Measurements from ENCODE around the gene ANKZF1.

DNA sequence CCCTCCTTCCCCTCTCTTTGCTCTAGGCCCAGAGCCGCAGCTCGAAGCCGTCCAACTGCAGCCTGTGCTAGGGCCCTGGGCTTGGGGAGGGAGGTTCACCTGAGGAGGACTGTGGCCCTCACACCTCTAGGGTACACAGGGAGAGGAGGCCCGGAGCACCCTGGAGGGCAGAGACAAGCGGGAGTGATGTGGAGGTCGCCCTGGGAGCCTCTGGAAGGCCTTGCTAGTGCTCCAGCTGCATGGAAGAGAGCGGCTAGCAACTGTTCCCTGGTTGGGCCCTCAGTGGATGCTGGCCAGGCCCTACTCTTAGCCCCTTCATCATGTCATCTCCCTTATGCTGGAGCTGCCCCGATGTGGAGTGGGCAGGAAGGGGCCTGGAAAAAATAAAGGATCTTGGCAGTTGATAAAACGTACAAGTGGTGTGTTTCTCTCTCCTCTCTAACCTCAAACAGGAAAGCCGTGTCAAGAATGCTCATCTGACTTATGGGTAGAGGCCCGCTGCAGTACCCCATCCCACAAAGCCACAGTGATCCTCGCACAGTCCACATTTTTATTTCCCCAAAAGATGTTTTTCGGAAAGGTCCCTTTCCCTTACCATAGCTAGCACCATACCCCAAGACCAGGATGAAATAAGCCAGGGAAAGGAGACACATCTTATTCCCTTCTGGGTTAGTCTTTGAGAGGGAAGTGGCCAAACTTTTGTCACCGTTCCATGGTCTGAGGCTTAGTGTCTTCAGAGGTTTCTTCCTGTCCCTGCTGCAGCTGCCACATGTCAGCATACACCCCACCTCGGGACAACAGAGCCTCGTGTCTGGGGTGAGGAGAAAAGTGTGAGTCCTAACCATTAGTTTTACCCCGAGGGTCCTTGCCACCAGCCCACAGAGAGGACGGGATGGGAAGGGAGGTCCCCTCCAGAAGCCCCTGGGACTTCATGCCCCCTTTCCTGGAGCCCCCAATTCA lies 20.1 kb upstream of the ANKZF1 start:
- TF ChIP-seq POLR2A (IDR thresholded peaks at IDR 0.05) (no peak), CTCF (IDR thresholded peaks at IDR 0.05) (no peak)
